Lung (tissue), 12 donors: ENCODE data around the gene GFRA1. TPM values are rescaled to one million over a fixed set of nuclear protein-coding genes. Genes with fewer than 3 reads are reported as not detected.

Source experiments
- ATAC-seq: fragments of 200-7000 bp; cut with Tn5 transposase; one replicate; pipeline ENCODE4 v1.9.1; 2020; ENCODE audit warnings: moderate number of reproducible peaks; ENCODE audit not compliant: insufficient read depth, low FRiP score
- DNase-seq, 3 donors: peaks; one replicate each; pipeline ENCODE4 v3.0.0-alpha.2; 2013 to 2017
- H3K27ac ChIP-seq, 2 donors: one replicate each; pipeline ENCODE4 v1.5.1; 2013; ENCODE audit warnings: mild to moderate bottlenecking in 2 of 2, moderate library complexity in 2 of 2, control low read depth in 1 of 2, inconsistent platforms in 1 of 2, low read depth in 1 of 2, low read length in 1 of 2
- H3K27me3 ChIP-seq, 3 donors: one replicate each; pipeline ENCODE4 v1.5.1; 2013; ENCODE audit warnings: low read length in 2 of 3; ENCODE audit not compliant: control insufficient read depth in 3 of 3, insufficient read depth in 3 of 3
- H3K36me3 ChIP-seq, 4 donors: one replicate each; pipeline ENCODE4 v1.5.1; 2013; ENCODE audit warnings: low read length in 4 of 4, mild to moderate bottlenecking in 1 of 4, moderate library complexity in 1 of 4; ENCODE audit not compliant: control insufficient read depth in 4 of 4, insufficient read depth in 4 of 4
- H3K4me1 ChIP-seq, 5 donors: one replicate each; pipeline ENCODE4 v1.5.1; 2013; ENCODE audit warnings: low read length in 5 of 5, mild to moderate bottlenecking in 2 of 5, moderate library complexity in 1 of 5; ENCODE audit not compliant: control insufficient read depth in 5 of 5, insufficient read depth in 5 of 5
- H3K4me3 ChIP-seq: one replicate; pipeline ENCODE4 v1.5.1; 2013; ENCODE audit warnings: mild to moderate bottlenecking, control low read depth, moderate library complexity
- H3K9ac ChIP-seq, 2 donors: one replicate each; pipeline ENCODE4 v1.5.1; 2013; ENCODE audit warnings: low read length in 2 of 2, control low read depth in 1 of 2; ENCODE audit not compliant: insufficient read depth in 1 of 2
- H3K9me3 ChIP-seq, 4 donors: one replicate each; pipeline ENCODE4 v1.5.1; 2013; ENCODE audit warnings: low read length in 3 of 4, mild to moderate bottlenecking in 1 of 4, moderate library complexity in 1 of 4; ENCODE audit not compliant: control insufficient read depth in 4 of 4, insufficient read depth in 3 of 4
- CTCF ChIP-seq: IDR thresholded peaks from 2 replicates; pipeline ENCODE4 v1.5.1; 2012; ENCODE audit warnings: mild to moderate bottlenecking; ENCODE audit errors: control extremely low read depth, extremely low read depth
- WGBS, 2 donors: extraction: QIAGEN DNeasy Blood & Tissue Kit; methylation state at CpG; one replicate each; pipeline ENCODE4 v1.1.7; 2013; 5-methylcytosine and 5-hydroxymethylcytosine counted together
- polyA plus RNA-seq, 2 donors: library from polyadenylated mRNA; stranded (reverse); fragments of 200-250 nt; gene quantifications; one replicate each; pipeline ENCODE4 v1.2.1, GENCODE V29; 2013
- total RNA-seq, 2 donors: library from RNA; depleted of rRNA in 1 of 2; stranded (reverse); fragments of >200 nt in 1 of 2; gene quantifications; one replicate each; pipeline ENCODE4 v1.2.1, GENCODE V29; 2014 to 2021
- donor health status: control.
- donor health status: control.
- donor health status: Bipolar disorder and iron deficiency.
- donor health status: healthy.
- donor health status: DM: yes; HTN: yes; CAD: no.

Gene GFRA1
- total and polyA plus RNA-seq, 4 donors = 0.51 to 30.4 (median 1.4) TPM

- H3K27ac ChIP-seq = no peak overlapping the region
- peaks cover 0 to 25% (median 8%) of the 10 kb centered on the region in 5 donors for H3K4me1 ChIP-seq
- DNase-seq (peak; percentile 40 to 68 (median 54)), ATAC-seq (no peak)
- no peaks in the 10 kb centered on the region for H3K36me3 ChIP-seq
- no peak overlapping the region for H3K9ac ChIP-seq
- no peaks in the 10 kb centered on the region for H3K27me3 ChIP-seq
- H3K4me3 ChIP-seq = no peak overlapping the region
- no peaks in the 10 kb centered on the region for H3K9me3 ChIP-seq
- WGBS, 2 donors = 69 to 86% methylated on average over 12 of the region's 12 CpGs
- no peak for TF ChIP-seq CTCF
Observed at GRCh38 chr10:116251602-116252395, 21.2 kb downstream of the GFRA1 start.

- no peak for ATAC-seq
- H3K9me3 ChIP-seq = no peaks in the 10 kb centered on the region
Observed at GRCh38 chr10:116247691-116248090, 25.3 kb downstream of the GFRA1 start.

GRCh38 chr10:116246263-116246662 is 26.7 kb downstream of the GFRA1 start:
- Histone ChIP-seq H3K4me1 (peaks cover 0 to 4% (median 0%) of the 10 kb centered on the region in 5 donors), H3K27ac (no peak overlapping the region), H3K9me3 (no peaks in the 10 kb centered on the region), H3K27me3 (no peaks in the 10 kb centered on the region), H3K4me3 (no peak overlapping the region), H3K36me3 (no peaks in the 10 kb centered on the region), H3K9ac (no peak overlapping the region)
- no peak for DNase-seq
- ATAC-seq = no peak
- 79 to 84% methylated on average over 9 of the region's 9 CpGs for WGBS, 2 donors
- no peak for TF ChIP-seq CTCF

More at GRCh38 chr10:116247691-116248090, 25.3 kb downstream of the GFRA1 start:
- H3K36me3 ChIP-seq = no peaks in the 10 kb centered on the region
- no peak for TF ChIP-seq CTCF
- peaks cover 0 to 2% (median 0%) of the 10 kb centered on the region in 5 donors for H3K4me1 ChIP-seq
- no peak overlapping the region for H3K4me3 ChIP-seq
- no peak overlapping the region for H3K9ac ChIP-seq
- no peak overlapping the region for H3K27ac ChIP-seq
- H3K27me3 ChIP-seq = no peaks in the 10 kb centered on the region
- no peak for DNase-seq
